CD14-positive monocyte (primary cell): ENCODE results near the gene RHEB. TPM values are rescaled to one million over a fixed set of nuclear protein-coding genes. Genes with fewer than 3 reads are reported as not detected.

ENCODE experiments used
- DNase-seq, 3 donors: peaks; one replicate each; pipeline ENCODE4 v3.0.0-alpha.2; 2011 to 2022
- H2AFZ ChIP-seq: 2 replicates; pipeline ENCODE4 v1.6.0; 2012; ENCODE audit warnings: mild to moderate bottlenecking, low read depth, low read length, inconsistent platforms; ENCODE audit not compliant: insufficient read depth, poor library complexity, severe bottlenecking
- H3K27ac ChIP-seq, 2 donors: 1 replicate in 1 of 2; 2 replicates in 1 of 2; pipeline ENCODE4 v1.5.1; 2012 to 2013; ENCODE audit warnings: low read length in 2 of 2, control low read depth in 1 of 2, inconsistent platforms in 1 of 2, low read depth in 1 of 2, mild to moderate bottlenecking in 1 of 2
- H3K27me3 ChIP-seq, 2 donors: one replicate each; pipeline versions ENCODE4 v1.6.0 to v1.6.1; 2011 to 2013; ENCODE audit warnings: low read length in 2 of 2; ENCODE audit not compliant: control insufficient read depth in 2 of 2, insufficient read depth in 2 of 2
- H3K36me3 ChIP-seq, 2 donors: replicated peaks in 1 of 2; 1 replicate in 1 of 2; 2 replicates in 1 of 2; pipeline versions ENCODE4 v1.5.1 to v1.6.1; 2012 to 2013; ENCODE audit warnings: low read length in 2 of 2, control low read depth in 1 of 2, inconsistent platforms in 1 of 2, mild to moderate bottlenecking in 1 of 2; ENCODE audit not compliant: insufficient read depth in 2 of 2, control insufficient read depth in 1 of 2
- H3K4me1 ChIP-seq, 2 donors: 1 replicate in 1 of 2; 2 replicates in 1 of 2; pipeline versions ENCODE4 v1.5.1 to v1.6.1; 2012 to 2013; ENCODE audit warnings: low read length in 2 of 2, control low read depth in 1 of 2, inconsistent platforms in 1 of 2, mild to moderate bottlenecking in 1 of 2, moderate library complexity in 1 of 2; ENCODE audit not compliant: insufficient read depth in 2 of 2, control insufficient read depth in 1 of 2
- H3K4me2 ChIP-seq: replicated peaks from 2 replicates; pipeline ENCODE3; 2012; ENCODE audit warnings: low read length, moderate library complexity, mild to moderate bottlenecking; ENCODE audit not compliant: poor library complexity, severe bottlenecking; ENCODE audit errors: extremely low read depth
- H3K4me3 ChIP-seq, 3 experiments: fragments of 200-600 bp in 1 of 3; sonication (generic) in 1 of 3; replicated peaks in 1 of 3; 1 replicate in 2 of 3; 2 replicates in 1 of 3; pipeline ENCODE4 v1.5.1; 2011 to 2013; ENCODE audit warnings: low read length in 3 of 3, mild to moderate bottlenecking in 3 of 3, control low read depth in 2 of 3, low read depth in 2 of 3, inconsistent platforms in 1 of 3, moderate library complexity in 1 of 3
- H3K79me2 ChIP-seq: 2 replicates; pipeline ENCODE4 v1.6.0; 2012; ENCODE audit warnings: mild to moderate bottlenecking, control low read depth, inconsistent platforms, low read length, moderate library complexity; ENCODE audit not compliant: insufficient read depth
- H3K9ac ChIP-seq: 2 replicates; pipeline ENCODE4 v1.6.0; 2017; ENCODE audit warnings: low read length, mild to moderate bottlenecking; ENCODE audit not compliant: insufficient read depth, poor library complexity, severe bottlenecking
- H3K9me3 ChIP-seq, 2 donors: replicated peaks in 1 of 2; 1 replicate in 1 of 2; 2 replicates in 1 of 2; pipeline versions ENCODE4 v1.5.1 to v1.6.1; 2012 to 2013; ENCODE audit warnings: low read length in 2 of 2, control low read depth in 1 of 2; ENCODE audit not compliant: control insufficient read depth in 1 of 2, insufficient read depth in 1 of 2
- H4K20me1 ChIP-seq: 2 replicates; pipeline ENCODE4 v1.6.0; 2012; ENCODE audit warnings: mild to moderate bottlenecking, low read length, control low read depth, moderate library complexity; ENCODE audit not compliant: insufficient read depth
- H3K27ac Mint-ChIP-seq, 7 donors: one replicate each; pipeline ENCODE4 v1.8.0; 2020; ENCODE audit warnings: mild to moderate bottlenecking in 7 of 7, mixed read lengths in 7 of 7, moderate library complexity in 6 of 7, inconsistent platforms in 2 of 7
- H3K27me3 Mint-ChIP-seq, 3 donors: one replicate each; pipeline ENCODE4 v1.8.0; 2021 to 2022; ENCODE audit warnings: low read depth in 3 of 3, mild to moderate bottlenecking in 3 of 3, mixed read lengths in 3 of 3, moderate library complexity in 3 of 3, inconsistent platforms in 1 of 3
- H3K36me3 Mint-ChIP-seq, 2 donors: one replicate each; pipeline ENCODE4 v1.8.0; 2020; ENCODE audit warnings: mixed read lengths in 2 of 2, inconsistent platforms in 1 of 2, mild to moderate bottlenecking in 1 of 2
- H3K4me1 Mint-ChIP-seq: one replicate; pipeline ENCODE4 v1.8.0; 2020; ENCODE audit warnings: mild to moderate bottlenecking, mixed read lengths
- H3K4me3 Mint-ChIP-seq, 2 donors: one replicate each; pipeline ENCODE4 v1.8.0; 2020; ENCODE audit warnings: mild to moderate bottlenecking in 2 of 2, mixed read lengths in 2 of 2, moderate library complexity in 1 of 2
- H3K9me3 Mint-ChIP-seq, 7 donors: one replicate each; pipeline ENCODE4 v1.8.0; 2020 to 2022; ENCODE audit warnings: mixed read lengths in 7 of 7, mild to moderate bottlenecking in 6 of 7, moderate library complexity in 6 of 7, inconsistent platforms in 2 of 7
- CTCF ChIP-seq: fragments of 200-600 bp; IDR thresholded peaks from one replicate; pipeline ENCODE4 v1.8.0; 2022; ENCODE audit warnings: antibody characterized with exemption, mild to moderate bottlenecking
- WGBS: methylation state at CpG from one replicate; pipeline ENCODE4 v1.1.5; 2013; ENCODE audit warnings: missing lambda C conversion rate; ENCODE audit not compliant: insufficient coverage; 5-methylcytosine and 5-hydroxymethylcytosine counted together
- intact Hi-C, 2 donors: fragments of 100-400 bp; cut with micrococcal nuclease; formaldehyde crosslinking; loops; one replicate each; pipeline versions ENCODE4 v1.15.0 to v1.15.1; 2023
- polyA plus RNA-seq, 3 donors: library from polyadenylated mRNA; depleted of rRNA in 1 of 3; unstranded in 2 of 3; stranded (reverse) in 1 of 3; fragments of 300-500 nt in 2 of 3; fragments of >200 nt in 1 of 3; fragmentation: Illumina TruSeq in 2 of 3; gene quantifications; 1 replicate in 2 of 3; 2 replicates in 1 of 3; pipeline ENCODE4 v1.2.3, GENCODE V29; 2012 to 2021

The RHEB gene
- polyA plus RNA-seq, 3 donors: 20.4 to 96.1 (median 95.8) TPM

GRCh38 chr7:151456782-151457181 lies 62.9 kb downstream of the RHEB start:
- 88% methylated on average over 3 of the region's 4 CpGs for WGBS
- H3K36me3 Mint-ChIP-seq: no peaks in the 10 kb centered on the region

GRCh38 chr7:151456276-151456675 lies 63.4 kb downstream of the RHEB start:
- Mint-ChIP-seq H3K4me1 (peaks cover 3% of the 10 kb centered on the region), H3K27ac (no peak overlapping the region), H3K27me3 (peaks cover 15 to 28% (median 17%) of the 10 kb centered on the region in 3 donors), H3K9me3 (peaks cover 0 to 2% (median 0%) of the 10 kb centered on the region in 7 donors), H3K36me3 (no peaks in the 10 kb centered on the region), H3K4me3 (no peak overlapping the region)
- Histone ChIP-seq H2AFZ (no peak overlapping the region), H3K79me2 (no peaks in the 10 kb centered on the region), H4K20me1 (no peaks in the 10 kb centered on the region), H3K27ac (no peak overlapping the region), H3K36me3 (no peaks in the 10 kb centered on the region), H3K4me2 (no peak overlapping the region), H3K9me3 (no peaks in the 10 kb centered on the region), H3K4me3 (no peak overlapping the region), H3K4me1 (no peaks in the 10 kb centered on the region), H3K27me3 (peaks cover 0 to 2% of the 10 kb centered on the region in 2 donors), H3K9ac (no peak overlapping the region)
- no CpG with 5 or more reads among the region's 5 CpGs for WGBS
- TF ChIP-seq CTCF: no peak
- intact Hi-C loops: no loop called here
- no peak for DNase-seq

More at GRCh38 chr7:151456782-151457181, 62.9 kb downstream of the RHEB start:
- Histone ChIP-seq H3K9me3 (no peaks in the 10 kb centered on the region), H4K20me1 (no peaks in the 10 kb centered on the region), H3K27ac (no peak overlapping the region), H3K9ac (no peak overlapping the region), H3K27me3 (peaks cover 0 to 2% of the 10 kb centered on the region in 2 donors), H3K4me2 (no peak overlapping the region), H3K4me1 (no peaks in the 10 kb centered on the region), H3K4me3 (no peak overlapping the region), H3K36me3 (no peaks in the 10 kb centered on the region), H3K79me2 (no peaks in the 10 kb centered on the region), H2AFZ (no peak overlapping the region)
- intact Hi-C loops: no loop called here
- Mint-ChIP-seq H3K27me3 (peaks cover 15 to 28% (median 17%) of the 10 kb centered on the region in 3 donors), H3K9me3 (peaks cover 0 to 2% (median 0%) of the 10 kb centered on the region in 7 donors), H3K27ac (no peak overlapping the region), H3K4me3 (no peak overlapping the region), H3K4me1 (peaks cover 3% of the 10 kb centered on the region)
- no peak for TF ChIP-seq CTCF
- no peak for DNase-seq
